GM12875 (cell line): ENCODE measurements around the gene RNFT2.
"Not testable (repeated sequence)": the region's sequence is repeated elsewhere in the genome, so short reads cannot be mapped to it uniquely, and the experiment has no call there.

Experiments
- H3K4me3 ChIP-seq: one replicate; pipeline ENCODE4 v1.5.1; 2011; ENCODE audit warnings: low read depth, low read length, control low read depth
- TF ChIP-seq, protein P1 (sequence below): IDR thresholded peaks from 2 replicates; pipeline ENCODE4 v1.5.1; 2011; ENCODE audit warnings: low read depth, mild to moderate bottlenecking, control low read depth, inconsistent platforms, low read length, moderate library complexity, borderline replicate concordance; ENCODE audit not compliant: insufficient read depth

Gene RNFT2

DNA sequence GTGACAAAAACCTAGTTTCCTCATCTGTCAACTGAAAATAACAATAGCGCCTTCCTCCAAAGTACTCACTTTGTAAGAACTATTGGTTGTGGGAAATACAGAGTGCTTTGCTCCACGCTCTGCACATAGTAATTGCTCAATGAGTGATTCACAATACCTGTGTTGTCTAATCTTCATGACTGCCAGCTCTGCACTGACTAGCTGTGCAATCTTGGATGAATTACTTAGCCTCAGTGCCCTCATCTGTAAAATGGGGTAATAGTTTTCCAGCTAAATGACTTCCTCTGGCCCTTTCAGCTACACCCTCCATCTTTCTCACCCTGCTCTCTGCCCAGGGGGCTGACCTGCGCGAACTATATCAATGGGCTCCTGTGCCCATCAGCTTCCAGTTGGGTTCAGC is 42.8 kb downstream of the RNFT2 start:
- no peak overlapping the region for H3K4me3 ChIP-seq
- TF ChIP-seq, protein P1, sequence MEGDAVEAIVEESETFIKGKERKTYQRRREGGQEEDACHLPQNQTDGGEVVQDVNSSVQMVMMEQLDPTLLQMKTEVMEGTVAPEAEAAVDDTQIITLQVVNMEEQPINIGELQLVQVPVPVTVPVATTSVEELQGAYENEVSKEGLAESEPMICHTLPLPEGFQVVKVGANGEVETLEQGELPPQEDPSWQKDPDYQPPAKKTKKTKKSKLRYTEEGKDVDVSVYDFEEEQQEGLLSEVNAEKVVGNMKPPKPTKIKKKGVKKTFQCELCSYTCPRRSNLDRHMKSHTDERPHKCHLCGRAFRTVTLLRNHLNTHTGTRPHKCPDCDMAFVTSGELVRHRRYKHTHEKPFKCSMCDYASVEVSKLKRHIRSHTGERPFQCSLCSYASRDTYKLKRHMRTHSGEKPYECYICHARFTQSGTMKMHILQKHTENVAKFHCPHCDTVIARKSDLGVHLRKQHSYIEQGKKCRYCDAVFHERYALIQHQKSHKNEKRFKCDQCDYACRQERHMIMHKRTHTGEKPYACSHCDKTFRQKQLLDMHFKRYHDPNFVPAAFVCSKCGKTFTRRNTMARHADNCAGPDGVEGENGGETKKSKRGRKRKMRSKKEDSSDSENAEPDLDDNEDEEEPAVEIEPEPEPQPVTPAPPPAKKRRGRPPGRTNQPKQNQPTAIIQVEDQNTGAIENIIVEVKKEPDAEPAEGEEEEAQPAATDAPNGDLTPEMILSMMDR, result no peak

DNA sequence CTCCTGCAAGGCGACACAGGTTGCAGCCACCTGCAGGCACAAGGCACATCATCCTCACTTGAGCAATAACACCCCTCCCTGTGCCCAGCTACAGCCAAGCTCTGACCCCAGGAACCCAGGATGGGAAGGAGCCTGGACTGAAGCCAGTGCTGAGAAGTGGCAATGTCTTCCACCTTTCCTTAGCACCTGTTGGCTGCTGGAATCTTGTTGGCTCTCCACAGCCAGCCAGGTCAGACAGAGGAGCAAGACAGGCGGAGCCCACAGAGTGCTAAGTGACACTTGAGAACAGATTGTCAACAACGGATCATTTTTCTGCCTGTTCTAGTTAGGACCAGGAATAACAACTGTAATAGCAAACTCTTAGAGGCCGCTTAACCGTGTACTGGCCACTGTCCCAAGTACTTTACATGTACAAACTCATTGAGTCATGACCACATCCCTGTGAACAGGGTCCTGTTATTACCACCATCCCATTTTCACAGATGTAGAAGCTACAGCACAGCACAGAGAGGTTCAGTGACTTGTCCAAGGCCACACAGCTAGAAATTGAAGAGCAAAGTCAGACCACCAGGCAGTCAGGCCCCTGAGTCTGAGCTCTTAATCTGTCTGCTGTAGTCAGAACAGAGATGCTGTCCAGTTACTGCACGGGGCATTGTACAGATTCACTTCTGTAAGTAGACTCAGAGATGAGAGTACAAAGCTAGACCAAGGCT is 45.6 kb downstream of the RNFT2 start:
- TF ChIP-seq, protein P1, result no peak

DNA sequence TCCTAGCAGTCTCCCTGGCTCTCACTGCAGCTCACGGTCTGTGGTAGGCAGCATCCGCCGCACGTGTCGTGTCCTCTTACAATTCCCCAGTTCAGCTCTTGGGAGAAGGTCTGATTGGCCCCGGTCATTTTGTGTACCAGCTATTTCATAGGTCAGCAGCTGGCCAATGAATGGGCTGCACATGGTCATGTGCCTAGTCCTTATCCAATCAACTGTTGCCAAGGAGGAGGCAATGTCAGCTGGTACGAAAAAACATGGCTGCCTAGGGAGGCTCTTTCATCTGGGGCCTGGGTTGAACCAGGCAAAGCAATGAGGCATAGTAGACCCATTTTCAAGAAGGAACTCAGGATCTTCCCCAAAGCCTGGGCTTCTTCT is 46.1 kb downstream of the RNFT2 start:
- H3K4me3 ChIP-seq, result no peak overlapping the region
- TF ChIP-seq, protein P1, result no peak

More for the DNA sequence above, 45.6 kb downstream of the RNFT2 start:
- no peak overlapping the region for H3K4me3 ChIP-seq

DNA sequence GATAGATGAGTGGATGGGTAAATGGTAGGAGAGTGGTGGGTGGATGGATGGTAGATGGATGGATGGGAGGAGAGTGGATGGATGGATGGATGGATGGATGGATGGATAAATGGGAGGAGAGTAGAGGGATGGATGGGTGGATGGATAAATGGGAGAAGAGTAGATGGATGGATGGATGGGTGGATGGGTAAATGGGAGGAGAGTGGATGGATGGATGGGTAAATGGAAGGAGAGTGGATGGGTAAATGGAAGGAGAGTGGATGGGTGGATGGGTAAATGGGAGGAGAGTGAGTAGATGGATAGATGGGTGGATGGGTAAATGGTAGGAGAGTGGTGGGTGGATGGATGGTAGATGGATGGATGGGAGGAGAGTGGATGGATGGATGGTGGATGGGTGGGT is 51.4 kb downstream of the RNFT2 start:
- not testable (repeated sequence) for H3K4me3 ChIP-seq

DNA sequence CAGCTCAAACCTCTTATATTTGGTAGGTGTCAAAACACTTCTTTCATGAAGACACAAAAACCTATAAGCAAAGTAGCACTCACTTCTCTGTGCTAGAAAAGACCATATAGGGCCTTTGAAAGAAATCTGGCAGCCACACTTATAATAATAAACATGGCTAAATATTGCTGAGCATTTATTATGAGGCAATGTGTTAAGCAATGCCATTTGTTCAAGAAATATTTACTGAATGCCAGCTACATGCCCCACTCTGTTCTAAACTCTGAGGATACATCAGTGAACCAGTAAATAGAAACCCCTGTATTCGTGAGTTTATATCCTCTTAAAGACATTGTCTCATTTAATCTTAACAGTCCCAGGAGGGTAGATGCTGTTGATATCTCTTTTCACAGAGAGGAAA is 52.0 kb downstream of the RNFT2 start:
- TF ChIP-seq, protein P1, result no peak
- H3K4me3 ChIP-seq, result no peak overlapping the region

DNA sequence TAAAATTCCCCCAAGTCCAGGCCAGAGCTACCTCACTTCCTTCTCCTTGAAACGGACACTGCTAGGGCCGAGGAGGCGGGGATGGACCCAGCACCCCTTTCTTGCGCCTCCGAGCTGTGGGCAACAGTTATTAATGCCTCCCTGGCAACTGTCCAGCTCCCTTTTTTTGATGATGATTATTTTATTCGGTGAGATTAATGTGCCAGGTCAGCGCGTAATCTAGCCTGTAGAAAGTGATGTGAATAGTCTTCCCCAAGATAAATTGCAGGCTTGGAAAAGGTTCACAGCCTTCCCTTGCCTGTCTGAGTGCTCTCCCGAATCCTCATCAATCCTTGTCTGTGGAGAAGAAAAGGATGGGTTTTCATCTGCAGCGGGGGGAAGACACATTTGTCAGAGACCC is 54.3 kb downstream of the RNFT2 start:
- TF ChIP-seq, protein P1, result no peak
- no peak overlapping the region for H3K4me3 ChIP-seq

DNA sequence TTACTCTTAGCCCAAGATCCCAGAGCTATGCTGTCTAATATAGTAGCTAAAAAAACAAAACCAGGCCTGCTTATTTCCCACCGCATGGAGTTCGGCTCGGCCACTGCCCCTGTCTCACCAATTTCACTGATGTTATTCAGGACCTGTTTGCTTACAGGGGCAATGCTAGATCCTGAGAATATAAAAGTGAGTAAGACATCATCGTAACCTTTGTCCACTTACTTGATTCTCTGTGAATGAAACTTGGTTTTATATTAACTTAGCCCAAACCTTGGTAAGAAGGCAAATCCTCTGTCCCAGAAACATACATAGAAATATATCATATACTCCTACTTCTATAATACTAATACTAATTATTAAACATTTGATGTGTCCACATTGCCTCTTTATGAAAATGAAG is 56.6 kb downstream of the RNFT2 start:
- TF ChIP-seq, protein P1, result no peak

DNA sequence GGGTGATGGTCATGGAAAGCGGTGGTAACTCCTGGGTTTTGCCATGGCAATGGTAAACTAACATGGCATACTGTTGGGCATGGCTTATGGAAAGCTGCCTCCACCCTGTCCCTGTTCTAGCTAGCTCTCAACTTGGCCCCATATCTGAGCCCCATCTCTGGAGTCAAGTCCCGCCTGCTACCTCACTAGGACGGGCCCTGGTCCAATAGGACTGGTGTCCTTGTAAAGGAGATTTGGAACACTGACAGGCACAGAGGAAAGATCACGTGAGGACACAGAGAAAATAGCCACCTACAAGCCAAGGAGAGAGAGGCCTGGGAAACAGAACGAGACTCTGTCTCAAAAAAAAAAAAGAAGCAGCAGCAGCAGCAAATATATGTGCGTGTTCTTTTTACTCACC is 59.8 kb downstream of the RNFT2 start:
- no peak overlapping the region for H3K4me3 ChIP-seq
- TF ChIP-seq, protein P1, result no peak

More for the DNA sequence above, 56.6 kb downstream of the RNFT2 start:
- no peak overlapping the region for H3K4me3 ChIP-seq
